Activated CD8-positive, alpha-beta memory T cell treated with anti-CD3 and anti-CD28 coated beads for 1 hour (primary cell): ENCODE results near the gene RMDN2.

Experiments
- DNase-seq, 2 donors: peaks; one replicate each; pipeline ENCODE4 v3.0.0-alpha.2; 2020; ENCODE audit warnings: low read depth in 1 of 2; ENCODE audit errors: extremely low read depth in 1 of 2

The RMDN2 gene, protein sequence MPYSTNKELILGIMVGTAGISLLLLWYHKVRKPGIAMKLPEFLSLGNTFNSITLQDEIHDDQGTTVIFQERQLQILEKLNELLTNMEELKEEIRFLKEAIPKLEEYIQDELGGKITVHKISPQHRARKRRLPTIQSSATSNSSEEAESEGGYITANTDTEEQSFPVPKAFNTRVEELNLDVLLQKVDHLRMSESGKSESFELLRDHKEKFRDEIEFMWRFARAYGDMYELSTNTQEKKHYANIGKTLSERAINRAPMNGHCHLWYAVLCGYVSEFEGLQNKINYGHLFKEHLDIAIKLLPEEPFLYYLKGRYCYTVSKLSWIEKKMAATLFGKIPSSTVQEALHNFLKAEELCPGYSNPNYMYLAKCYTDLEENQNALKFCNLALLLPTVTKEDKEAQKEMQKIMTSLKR

DNA sequence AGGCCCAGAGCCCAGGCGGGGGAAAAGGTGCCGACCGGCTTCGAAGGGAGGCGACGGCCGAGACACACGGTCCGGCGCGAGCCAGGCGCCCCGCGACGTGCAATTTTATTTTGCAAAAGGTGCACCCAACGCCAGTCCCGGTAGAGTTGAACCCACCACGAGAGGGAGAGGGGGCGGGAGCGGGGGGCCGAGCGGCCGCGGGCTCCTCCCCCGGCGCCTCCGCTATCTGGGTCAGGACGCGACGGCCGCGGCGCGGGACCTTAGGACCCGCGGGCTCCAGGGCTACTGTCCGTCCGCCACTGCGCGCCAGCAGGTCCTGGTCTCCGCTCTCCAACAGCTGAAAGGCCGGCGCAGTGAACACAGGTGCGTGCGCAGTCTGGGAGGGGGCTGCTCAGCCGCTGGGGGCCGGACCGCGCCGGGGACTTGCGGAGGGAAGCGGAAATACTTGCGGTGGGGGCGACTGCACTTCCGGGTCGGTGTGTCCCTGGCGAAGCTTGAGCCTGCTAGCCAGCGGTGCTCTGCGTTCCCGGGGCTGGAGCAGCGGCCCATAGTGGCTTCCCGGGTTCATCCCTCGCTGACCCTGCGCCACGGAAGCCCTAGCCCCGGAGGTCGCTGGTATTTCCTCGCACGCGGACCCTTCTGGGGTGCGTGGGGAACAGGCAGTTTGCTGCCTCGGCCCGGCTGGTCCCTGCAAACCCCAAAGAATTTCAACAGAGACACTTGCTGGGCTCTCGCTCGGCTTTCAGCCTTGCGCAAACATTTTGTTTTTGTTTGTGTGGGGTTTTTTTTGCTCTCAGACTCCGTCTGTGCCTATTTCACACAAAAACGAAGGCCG is at the start of gene RMDN2:
RMDN2 (plus strand) TSS at position 225 of the 835 bp plus-strand sequence. CDS start 3,991 bp downstream, outside the sequence.
- DNase-seq, result peak; percentile 45 to 72

DNA sequence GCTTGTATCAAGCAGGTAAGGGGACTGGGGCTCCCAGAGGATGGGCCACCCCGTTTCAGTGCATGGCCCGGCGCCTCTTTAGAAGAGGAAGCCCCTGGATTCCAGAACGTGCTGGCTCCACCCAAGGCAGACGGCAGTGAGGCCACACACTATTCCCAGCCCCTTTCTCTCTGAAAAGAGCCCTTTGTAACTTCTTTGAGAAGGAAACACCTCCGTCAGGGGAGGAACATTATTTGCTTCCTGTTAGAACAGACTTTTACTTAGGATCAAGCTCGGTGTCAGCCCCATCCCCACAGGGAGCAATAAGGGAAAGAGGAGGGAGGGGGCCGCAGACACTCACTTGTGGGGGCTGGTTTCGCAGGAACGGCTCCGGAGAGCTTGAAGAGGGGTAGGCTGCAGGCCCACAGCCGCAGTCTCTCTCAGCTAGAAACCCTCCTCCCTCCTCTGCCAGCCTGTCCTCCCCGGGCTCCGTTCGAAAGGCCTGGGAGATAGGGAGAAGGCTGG is 49.6 kb upstream of the RMDN2 start:
- no peak for DNase-seq

DNA sequence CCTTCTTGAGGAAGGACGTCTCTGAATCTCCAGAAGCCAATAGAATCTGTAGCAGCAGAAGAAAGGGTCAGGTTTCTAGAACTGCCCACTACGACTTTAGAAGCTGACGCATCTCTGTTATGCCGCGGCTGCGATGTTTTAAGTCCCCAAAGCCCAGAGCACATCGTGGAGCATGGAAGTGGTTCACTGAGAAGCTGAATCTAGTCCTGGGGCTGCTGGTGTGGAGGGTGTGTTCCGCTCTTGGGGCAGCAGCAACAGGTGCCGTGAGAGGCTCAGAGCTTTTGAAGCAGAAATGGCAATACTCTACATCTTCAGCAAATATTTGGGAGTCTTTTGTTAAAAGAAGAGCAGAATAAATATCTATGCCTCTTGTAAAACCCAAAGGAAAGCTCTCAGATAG is 48.9 kb upstream of the RMDN2 start:
- DNase-seq, result no peak

DNA sequence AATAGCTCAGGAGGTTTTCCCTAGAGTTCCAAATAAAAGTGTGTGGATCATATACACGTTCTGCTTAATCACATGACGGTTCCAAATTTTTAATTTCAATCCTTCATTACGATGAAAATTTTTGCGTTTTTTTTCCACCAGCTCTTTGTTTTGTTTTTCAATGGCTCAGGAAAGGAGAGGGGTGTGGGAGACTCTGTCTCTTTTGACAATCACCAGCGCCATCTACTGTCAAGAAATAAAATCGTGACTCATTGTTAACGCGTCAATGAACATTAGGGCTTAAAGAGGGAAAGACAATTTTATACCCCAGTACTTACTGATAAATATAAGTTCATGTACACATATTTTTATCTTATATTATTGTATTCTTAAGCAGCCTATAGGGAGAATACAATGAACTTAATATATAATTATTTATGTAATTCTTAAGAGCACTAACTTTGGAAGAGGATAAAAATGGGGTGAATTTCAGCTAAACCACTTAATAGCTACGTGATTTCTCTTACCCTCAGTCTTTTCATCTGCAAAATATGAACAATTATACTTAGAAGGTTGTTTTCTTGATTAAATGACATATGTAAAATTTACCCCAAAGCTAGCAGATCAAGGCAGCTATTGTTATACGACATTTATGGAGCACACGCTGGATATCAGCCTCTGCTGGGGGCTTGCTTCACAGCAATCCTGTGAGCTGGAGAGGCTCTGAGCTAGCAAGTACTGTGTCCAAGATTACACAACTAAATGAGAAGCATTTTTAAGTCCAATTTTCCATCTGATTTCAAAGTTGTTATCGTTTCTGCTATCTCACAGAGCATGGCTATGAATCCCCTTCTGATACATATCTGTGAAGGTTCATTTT is 47.4 kb upstream of the RMDN2 start:
- no peak for DNase-seq

DNA sequence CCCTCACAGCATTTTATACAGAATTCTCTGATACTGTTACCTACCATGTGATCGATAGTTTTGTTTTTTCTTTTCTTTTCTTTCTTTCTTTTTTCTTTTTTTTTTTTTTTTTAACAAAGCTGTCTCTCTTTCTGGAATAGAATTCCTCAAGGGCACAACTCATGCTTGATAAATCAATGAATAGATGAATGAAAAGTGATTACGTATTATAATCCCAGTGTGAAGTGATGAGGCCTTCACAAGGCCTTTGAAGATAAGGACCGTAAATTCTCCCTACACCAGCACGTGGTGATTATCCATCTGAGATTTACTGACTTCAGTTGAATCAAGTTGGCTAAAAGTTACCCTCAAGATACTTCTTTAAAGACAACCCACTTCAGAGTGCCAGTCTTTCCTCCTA is 46.6 kb upstream of the RMDN2 start:
- no peak for DNase-seq

DNA sequence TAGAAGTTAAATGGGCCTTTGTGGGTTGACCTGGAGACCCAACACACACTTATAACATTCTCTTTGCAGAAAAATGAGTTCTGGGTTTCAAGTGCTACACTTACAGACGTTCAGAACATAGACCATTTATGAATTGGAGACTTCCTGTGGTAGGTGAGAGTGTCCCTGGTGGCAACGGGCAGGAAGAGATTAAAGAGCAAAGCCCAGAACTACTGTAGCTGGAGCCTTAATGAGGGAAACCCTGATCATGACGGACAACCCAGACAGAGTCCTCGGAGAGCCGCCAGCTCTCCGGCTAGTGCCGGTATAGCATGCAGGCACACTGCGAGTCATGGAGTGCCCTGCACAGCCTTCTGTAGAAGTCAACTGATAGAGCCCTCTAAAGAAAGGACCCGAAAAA is 44.5 kb upstream of the RMDN2 start:
- DNase-seq, result no peak

DNA sequence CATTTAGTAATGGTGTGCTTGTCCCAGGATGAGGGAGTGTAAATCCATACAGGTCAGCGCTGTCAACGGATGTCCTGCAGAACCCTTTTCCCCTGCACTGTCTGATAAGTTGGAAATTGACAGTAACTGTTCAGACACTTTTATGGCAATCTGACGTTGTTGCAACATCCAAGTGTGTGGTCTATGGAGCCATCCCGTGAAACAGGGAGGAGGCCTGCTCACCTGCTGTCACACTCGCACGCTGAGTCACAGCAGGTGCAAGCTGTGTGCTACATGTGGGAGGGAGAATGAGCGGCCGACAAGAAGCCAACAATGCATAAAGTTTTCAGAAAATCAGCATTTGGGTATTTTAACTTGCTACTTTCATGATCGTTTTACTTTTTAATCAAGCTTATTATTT is 43.7 kb upstream of the RMDN2 start:
- DNase-seq, result no peak

DNA sequence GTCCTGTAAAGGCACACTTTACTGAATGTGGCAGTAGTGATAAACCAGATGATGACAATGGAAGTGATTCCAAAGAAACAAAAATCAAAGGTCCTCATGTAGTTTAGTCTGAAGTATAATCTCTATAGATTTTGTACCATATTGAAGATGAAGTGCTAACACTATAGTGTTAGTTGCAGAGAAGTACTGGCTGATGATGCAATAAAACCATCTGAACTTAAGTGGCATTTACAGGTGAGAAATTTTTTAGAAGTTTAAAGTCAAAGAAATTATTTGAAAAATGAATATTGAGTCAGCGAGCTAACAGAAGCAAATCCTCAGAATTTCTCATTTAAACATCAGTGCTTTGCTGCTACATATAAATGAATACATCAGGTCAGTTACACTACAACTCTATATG is 43.1 kb upstream of the RMDN2 start:
- no peak for DNase-seq

DNA sequence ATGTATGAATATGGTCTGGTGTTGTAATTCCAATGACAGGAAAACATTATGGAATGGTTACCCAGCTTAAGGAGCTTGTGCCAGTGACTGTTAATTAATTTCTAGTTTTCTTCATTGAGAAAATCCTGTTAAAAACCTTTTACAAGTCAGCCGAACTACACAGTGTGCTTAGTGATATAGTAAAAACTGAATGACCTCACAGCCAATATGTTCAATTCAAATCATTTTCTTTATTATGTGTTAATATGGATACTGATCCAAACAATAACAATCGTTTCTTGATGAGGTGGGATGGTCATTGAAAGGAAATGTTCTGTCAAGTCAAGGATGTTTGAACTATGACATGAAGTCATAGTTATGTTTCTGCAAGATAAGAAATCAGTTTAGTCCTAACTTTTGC is 41.6 kb upstream of the RMDN2 start:
- DNase-seq, result no peak

DNA sequence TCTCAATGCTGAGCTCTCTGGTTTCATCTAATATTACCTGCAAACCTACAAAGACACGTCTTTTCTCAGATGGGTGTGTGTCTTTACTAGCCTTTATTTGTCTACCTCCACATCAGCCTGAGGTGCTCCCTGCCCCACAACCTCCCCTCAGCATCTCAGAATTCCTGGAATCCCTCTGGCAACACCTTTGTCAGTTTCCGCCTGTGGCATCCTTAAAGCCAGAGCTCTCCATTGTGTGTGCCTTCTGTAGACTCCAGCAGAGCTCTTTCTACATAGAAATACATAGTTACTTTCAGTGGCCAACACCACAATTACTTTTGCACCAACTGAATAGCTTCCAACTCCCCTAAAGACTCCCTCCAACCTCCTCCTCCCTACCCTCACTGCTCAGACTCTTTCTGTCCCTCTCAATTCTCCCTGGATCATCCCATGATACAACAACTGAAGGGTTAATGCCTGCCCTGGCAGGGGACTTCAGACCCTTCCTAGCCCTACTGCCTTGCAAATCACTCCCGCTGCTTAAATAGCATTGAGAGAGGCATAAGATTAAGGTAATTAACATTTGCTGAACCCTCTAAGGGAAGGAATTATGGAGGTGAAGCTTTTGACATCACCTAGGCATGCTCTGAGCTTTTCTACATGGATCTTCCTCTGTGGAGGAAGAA is 39.6 kb upstream of the RMDN2 start:
- no peak for DNase-seq

DNA sequence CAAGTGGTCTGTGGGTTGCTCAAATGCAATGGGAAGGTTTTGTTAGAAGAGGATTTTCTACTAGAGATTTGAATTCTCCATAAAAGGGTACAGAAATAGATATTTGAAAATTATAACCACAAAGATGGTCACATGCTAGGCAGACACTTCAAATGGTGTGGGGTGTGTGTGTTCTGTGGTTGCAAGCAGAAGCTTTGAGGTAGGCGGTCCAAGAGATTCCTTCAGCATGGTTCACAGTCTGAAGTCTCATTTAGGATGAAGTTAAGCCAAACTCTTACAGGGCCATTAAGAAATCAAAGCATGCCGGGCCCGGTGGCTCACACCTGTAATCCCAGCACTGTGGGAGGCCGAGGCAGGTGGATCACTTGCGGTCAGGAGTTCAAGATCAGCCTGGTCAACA is 38.3 kb upstream of the RMDN2 start:
- DNase-seq, result no peak

DNA sequence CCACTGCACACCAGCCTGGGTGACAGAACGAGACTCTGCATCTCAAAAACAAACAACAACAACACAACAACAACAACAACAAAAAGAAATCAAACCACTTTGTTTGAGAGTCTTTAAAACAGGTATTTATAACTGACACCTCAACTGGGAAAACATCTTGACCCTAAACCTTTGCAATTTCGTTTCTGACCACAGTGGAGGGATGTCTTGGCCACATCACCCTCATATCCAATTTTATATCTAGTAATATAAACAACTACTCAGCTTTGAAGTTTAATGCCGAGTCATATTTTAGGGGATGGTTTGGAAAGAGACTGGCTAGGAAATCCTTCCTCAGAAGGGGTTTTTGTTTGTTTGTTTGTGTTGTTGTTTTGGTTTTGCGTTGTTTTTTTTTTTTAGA is 37.8 kb upstream of the RMDN2 start:
- DNase-seq, result no peak

DNA sequence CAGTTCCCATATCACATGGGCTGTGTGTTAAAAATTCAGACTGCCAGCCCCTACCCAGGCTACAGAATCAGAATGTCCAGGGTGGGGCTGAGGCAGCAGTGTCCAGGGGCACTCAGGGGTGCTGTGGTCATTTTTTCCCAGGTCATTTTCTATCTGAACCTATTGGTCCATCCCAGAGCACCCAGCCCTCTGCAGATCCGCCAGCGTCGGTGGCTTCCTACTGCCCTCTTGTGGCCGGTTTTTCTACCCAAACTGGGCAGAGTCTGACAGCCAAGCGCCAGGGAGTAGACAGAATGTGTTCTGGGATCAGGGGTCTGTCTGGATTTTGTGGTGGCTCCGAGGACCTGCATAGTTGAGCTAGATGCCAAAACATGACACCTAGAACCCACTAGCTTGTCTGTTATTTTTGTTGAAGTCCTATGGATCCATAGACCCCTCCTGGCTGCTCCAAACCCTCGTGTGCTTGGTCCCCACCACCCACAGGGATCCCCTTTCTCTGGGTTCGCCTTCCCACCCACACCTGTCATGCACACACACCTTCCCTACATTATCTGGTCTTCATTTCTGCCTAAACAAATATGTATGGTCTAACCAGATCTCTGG is 34.1 kb upstream of the RMDN2 start:
- DNase-seq, result peak; percentile 13 to 35

DNA sequence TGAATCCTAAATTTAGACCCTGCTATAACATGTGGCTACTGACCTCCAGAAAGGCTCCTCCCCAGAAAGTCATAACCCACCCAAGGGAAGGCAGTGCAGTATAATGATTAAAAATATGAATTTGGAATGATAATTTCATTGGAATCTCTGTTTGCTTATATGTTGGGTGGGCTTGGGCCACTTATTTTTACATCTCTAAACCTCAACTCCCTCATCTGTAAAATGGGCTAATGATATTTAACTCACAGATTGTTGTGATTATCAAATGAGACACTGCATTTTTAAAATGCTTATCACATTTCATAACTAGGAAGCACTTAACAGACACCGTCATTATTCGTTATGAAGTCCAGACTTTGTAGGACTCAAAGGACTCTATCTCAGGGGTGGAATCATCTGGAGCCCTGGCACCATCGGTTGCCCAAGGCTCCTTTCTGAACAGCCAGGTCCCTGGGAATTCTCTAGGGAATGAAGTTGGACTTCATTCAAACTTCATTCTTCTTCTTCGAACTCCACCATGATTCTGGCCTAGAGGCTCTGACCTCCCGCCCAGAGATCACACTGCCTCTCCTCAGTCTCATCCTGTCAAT is 33.1 kb upstream of the RMDN2 start:
- no peak for DNase-seq

DNA sequence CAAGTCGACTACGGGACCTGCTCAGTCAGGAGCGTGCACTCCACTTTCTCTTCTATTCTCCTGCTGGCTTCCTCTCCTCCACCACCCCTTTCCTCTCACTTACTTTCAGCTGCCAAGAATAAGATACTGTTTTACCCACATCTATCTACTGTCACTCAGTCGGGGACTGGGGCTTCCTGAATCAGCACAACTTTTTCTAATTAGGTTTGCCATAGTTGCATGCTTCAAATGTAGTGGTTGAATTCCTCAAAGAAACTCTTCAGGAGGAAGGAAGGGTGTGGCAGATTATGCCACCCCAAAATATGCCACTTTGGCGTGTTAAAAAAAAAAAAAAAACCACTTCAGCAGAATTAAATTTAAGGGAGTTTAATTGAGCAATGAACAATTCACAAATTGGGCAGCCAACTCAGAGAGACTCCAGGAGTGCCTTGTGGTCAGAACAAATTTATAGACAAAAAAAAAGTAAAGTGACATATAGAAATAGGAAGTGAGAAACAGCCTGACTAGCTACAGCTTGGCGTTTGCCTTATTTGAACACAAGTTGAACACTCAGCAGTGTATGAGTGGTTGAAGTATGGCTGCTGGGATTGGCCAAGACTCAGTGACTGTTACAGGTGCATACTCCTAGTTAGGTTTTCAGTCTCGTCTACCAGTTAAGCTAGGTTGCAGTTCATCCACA is 32.5 kb upstream of the RMDN2 start:
- no peak for DNase-seq

DNA sequence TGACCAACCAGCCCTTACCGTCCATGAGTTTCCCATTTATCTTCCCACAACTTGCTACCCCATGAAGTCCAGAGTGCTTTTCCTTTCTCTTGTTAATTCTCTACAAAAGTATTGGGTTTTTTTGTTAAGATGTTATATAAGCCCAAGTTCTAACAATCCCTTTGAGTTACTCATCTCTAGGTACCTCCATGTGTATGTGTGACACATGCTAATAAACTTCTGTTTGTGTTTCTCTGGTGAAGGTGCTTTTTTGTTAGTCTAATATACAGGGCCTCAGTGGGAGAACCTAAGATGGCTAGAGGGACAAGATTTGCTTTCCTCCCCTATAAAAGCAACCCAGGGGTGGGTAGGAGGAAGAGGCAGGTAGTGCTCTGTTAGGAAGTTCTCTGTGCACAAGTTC is 31.8 kb upstream of the RMDN2 start:
- DNase-seq, result no peak

DNA sequence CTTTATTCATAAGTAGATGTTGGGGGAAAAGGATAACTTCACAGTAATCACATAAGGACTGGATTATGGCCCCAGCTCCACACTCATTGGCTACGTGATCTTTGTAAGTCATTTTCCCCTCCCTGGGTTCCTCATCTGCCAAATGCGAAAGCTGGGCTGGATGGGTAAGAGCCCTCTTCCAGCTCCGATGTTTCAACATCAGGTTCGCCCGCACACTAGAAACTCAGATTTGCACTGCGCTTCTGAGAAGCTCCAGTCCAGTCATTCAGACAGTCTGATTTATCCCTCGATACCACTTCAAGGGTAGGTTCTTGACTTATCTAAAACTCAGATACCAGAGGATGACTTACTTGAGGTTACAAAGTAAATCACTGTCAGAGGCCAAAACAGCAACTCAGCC is 31.0 kb upstream of the RMDN2 start:
- DNase-seq, result no peak

DNA sequence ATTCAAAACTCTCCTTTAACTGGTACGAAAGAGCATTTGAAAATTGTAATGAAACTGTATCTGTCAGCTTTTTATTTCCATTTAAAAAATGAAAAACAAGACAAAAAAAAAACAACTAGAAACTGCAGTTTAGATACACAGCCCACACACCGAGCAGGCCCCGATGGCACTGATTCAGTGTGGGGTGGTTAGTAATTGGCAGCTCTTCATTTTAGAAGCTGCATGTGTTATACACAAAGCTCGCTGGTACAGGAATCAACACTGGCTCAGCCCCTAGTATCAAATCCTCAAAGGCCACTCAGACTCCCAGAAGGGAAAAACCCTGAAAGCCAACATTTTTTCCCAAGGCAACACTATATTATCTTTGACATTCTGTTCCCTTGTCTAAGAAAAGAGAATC is 30.5 kb upstream of the RMDN2 start:
- no peak for DNase-seq

DNA sequence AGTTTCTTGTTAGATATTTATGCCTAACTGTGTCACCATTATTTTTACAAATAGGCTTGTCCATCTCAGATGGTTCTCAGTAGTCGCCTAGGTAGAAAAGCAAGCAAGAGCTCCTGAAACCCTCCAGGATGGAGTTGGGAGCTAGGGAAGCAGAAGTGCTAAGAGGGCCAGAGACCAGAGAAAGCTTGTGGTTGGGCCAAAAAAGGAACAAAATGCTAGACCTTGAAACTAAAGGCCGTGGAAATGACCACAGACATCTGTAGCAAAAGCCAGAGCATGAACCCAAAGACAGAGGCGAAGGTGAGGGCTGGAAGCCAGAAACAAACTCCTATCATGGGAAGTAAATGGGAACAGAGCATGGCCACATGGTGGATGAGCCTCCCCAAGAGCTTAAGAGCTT is 29.9 kb upstream of the RMDN2 start:
- no peak for DNase-seq
